Activated CD4-positive, alpha-beta memory T cell treated with anti-CD3 and anti-CD28 coated beads, Interleukin-2, amount 10 ng/mL, durations not matched to agents 7 days and 5 days (primary cell): ENCODE results near the gene PLD4. TPM values are rescaled to one million over a fixed set of nuclear protein-coding genes. Genes with fewer than 3 reads are reported as not detected.
"Not testable (repeated sequence)": the region's sequence is repeated elsewhere in the genome, so short reads cannot be mapped to it uniquely, and the experiment has no call there.

Source experiments
- CTCF ChIA-PET: fragments of 350-600 bp; sonication (Branson Sonifier 250); formaldehyde crosslinking; loops from one replicate; lab custom pipeline; 2021; ENCODE audit warnings: antibody characterized with exemption, inconsistent platforms; lab: Charles Lee
- POLR2A ChIA-PET: fragments of 350-600 bp; sonication (Branson Sonifier 250); formaldehyde crosslinking; loops from one replicate; lab custom pipeline; 2021; ENCODE audit warnings: antibody characterized with exemption; lab: Charles Lee
- DNase-seq: peaks from one replicate; pipeline ENCODE4 v3.0.0-alpha.2; 2020
- H3K27ac Mint-ChIP-seq: one replicate; pipeline ENCODE4 v1.8.0; 2021; ENCODE audit warnings: mild to moderate bottlenecking, mixed read lengths
- H3K27me3 Mint-ChIP-seq: one replicate; pipeline ENCODE4 v1.8.0; 2021; ENCODE audit warnings: mixed read lengths
- H3K36me3 Mint-ChIP-seq: one replicate; pipeline ENCODE4 v1.8.0; 2021; ENCODE audit warnings: low read depth, mixed read lengths
- H3K4me1 Mint-ChIP-seq: one replicate; pipeline ENCODE4 v1.8.0; 2021; ENCODE audit warnings: mixed read lengths
- H3K4me3 Mint-ChIP-seq: one replicate; pipeline ENCODE4 v1.8.0; 2021; ENCODE audit warnings: mild to moderate bottlenecking, mixed read lengths
- H3K9me3 Mint-ChIP-seq: one replicate; pipeline ENCODE4 v1.8.0; 2021; ENCODE audit warnings: mixed read lengths
- total RNA-seq, 2 experiments: library from RNA; stranded (reverse); gene quantifications; one replicate each; pipeline ENCODE4 v1.2.3, GENCODE V29; 2021

The PLD4 gene
- total RNA-seq, 2 experiments from 2014 or later, result not detected

- POLR2A ChIA-PET, result no interaction called here
These were observed 15.2 kb downstream of the PLD4 start for GRCh38 chr14:104939666-104940410.

GRCh38 chr14:104940526-104941150 lies 16.0 kb downstream of the PLD4 start:
- CTCF ChIA-PET, result no interaction called here
- Mint-ChIP-seq H3K4me1 (no peaks in the 10 kb centered on the region), H3K27ac (no peak overlapping the region), H3K27me3 (peaks cover 28% of the 10 kb centered on the region), H3K36me3 (no peaks in the 10 kb centered on the region), H3K9me3 (no peaks in the 10 kb centered on the region), H3K4me3 (no peak overlapping the region)
- DNase-seq, result no peak
- POLR2A ChIA-PET, result no interaction called here

More at GRCh38 chr14:104939666-104940410, 15.2 kb downstream of the PLD4 start:
- Mint-ChIP-seq H3K27me3 (peaks cover 32% of the 10 kb centered on the region), H3K27ac (no peak overlapping the region), H3K36me3 (no peaks in the 10 kb centered on the region), H3K4me3 (no peak overlapping the region), H3K4me1 (no peaks in the 10 kb centered on the region), H3K9me3 (no peaks in the 10 kb centered on the region)
- CTCF ChIA-PET, result no interaction called here
- no peak for DNase-seq

- Mint-ChIP-seq H3K36me3 (no peaks in the 10 kb centered on the region), H3K27ac (no peak overlapping the region), H3K27me3 (peaks cover 28% of the 10 kb centered on the region), H3K4me3 (no peak overlapping the region), H3K9me3 (no peaks in the 10 kb centered on the region), H3K4me1 (no peaks in the 10 kb centered on the region)
- ChIA-PET CTCF (no interaction called here), POLR2A (no interaction called here)
- no peak for DNase-seq
These were observed 17.1 kb downstream of the PLD4 start for GRCh38 chr14:104941508-104942365.

GRCh38 chr14:104942586-104942985 lies 17.9 kb downstream of the PLD4 start:
- Mint-ChIP-seq H3K9me3 (no peaks in the 10 kb centered on the region), H3K36me3 (no peaks in the 10 kb centered on the region), H3K27me3 (peaks cover 21% of the 10 kb centered on the region), H3K4me3 (no peak overlapping the region), H3K4me1 (no peaks in the 10 kb centered on the region), H3K27ac (no peak overlapping the region)
- ChIA-PET CTCF (interaction anchor here (0.6 kb wide), 1 partner anchor 27 kb away, joined by 4 read pairs; no protein-coding TSS in a partner anchor), POLR2A (no interaction called here)
- no peak for DNase-seq

GRCh38 chr14:104943216-104944015 lies 18.7 kb downstream of the PLD4 start:
- H3K4me1 Mint-ChIP-seq, H3K9me3 Mint-ChIP-seq, DNase-seq, H3K36me3 Mint-ChIP-seq, POLR2A ChIA-PET, CTCF ChIA-PET, H3K4me3 Mint-ChIP-seq, H3K27ac Mint-ChIP-seq: not testable (repeated sequence)
- H3K27me3 Mint-ChIP-seq, result peaks cover 14% of the 10 kb centered on the region

- H3K27me3 Mint-ChIP-seq, CTCF ChIA-PET, H3K4me1 Mint-ChIP-seq, H3K9me3 Mint-ChIP-seq, POLR2A ChIA-PET, H3K27ac Mint-ChIP-seq, H3K36me3 Mint-ChIP-seq, DNase-seq, H3K4me3 Mint-ChIP-seq: not testable (repeated sequence)
These were observed 19.3 kb downstream of the PLD4 start for GRCh38 chr14:104944016-104944308.

- H3K4me1 Mint-ChIP-seq, H3K27ac Mint-ChIP-seq, H3K36me3 Mint-ChIP-seq, POLR2A ChIA-PET, H3K4me3 Mint-ChIP-seq, DNase-seq, CTCF ChIA-PET, H3K27me3 Mint-ChIP-seq, H3K9me3 Mint-ChIP-seq: not testable (repeated sequence)
These were observed 19.9 kb downstream of the PLD4 start for GRCh38 chr14:104944436-104945205.

GRCh38 chr14:104945266-104945665 lies 20.6 kb downstream of the PLD4 start:
- H3K4me1 Mint-ChIP-seq, H3K9me3 Mint-ChIP-seq, H3K36me3 Mint-ChIP-seq, POLR2A ChIA-PET, CTCF ChIA-PET, H3K27me3 Mint-ChIP-seq, H3K27ac Mint-ChIP-seq, H3K4me3 Mint-ChIP-seq, DNase-seq: not testable (repeated sequence)

GRCh38 chr14:104945986-104946965 lies 21.6 kb downstream of the PLD4 start:
- DNase-seq, H3K27me3 Mint-ChIP-seq, H3K4me1 Mint-ChIP-seq, POLR2A ChIA-PET, H3K9me3 Mint-ChIP-seq, H3K27ac Mint-ChIP-seq, CTCF ChIA-PET, H3K4me3 Mint-ChIP-seq, H3K36me3 Mint-ChIP-seq: not testable (repeated sequence)

GRCh38 chr14:104947201-104947600 lies 22.5 kb downstream of the PLD4 start:
- POLR2A ChIA-PET, H3K36me3 Mint-ChIP-seq, H3K4me1 Mint-ChIP-seq, H3K4me3 Mint-ChIP-seq, H3K9me3 Mint-ChIP-seq, CTCF ChIA-PET, DNase-seq, H3K27me3 Mint-ChIP-seq, H3K27ac Mint-ChIP-seq: not testable (repeated sequence)

- H3K27ac Mint-ChIP-seq, H3K36me3 Mint-ChIP-seq, H3K4me3 Mint-ChIP-seq, H3K4me1 Mint-ChIP-seq, H3K9me3 Mint-ChIP-seq, H3K27me3 Mint-ChIP-seq, DNase-seq, POLR2A ChIA-PET, CTCF ChIA-PET: not testable (repeated sequence)
These were observed 23.4 kb downstream of the PLD4 start for GRCh38 chr14:104947881-104948735.
